Smooth muscle cell (in vitro differentiated cells): Measurements from ENCODE around the gene TTC21A. TPM values are rescaled to one million over a fixed set of nuclear protein-coding genes. Genes with fewer than 3 reads are reported as not detected.
A peak's percentile ranks its signal among the peaks of the same experiment; 100 is the strongest.

Source experiments
- DNase-seq: peaks from one replicate; lab custom pipeline; 2025; ENCODE audit not compliant: unreplicated experiment; lab: John Stamatoyannopoulos, UW
- H2AFZ ChIP-seq: fragments of 200-600 bp; sonication (generic); 2 replicates; pipeline ENCODE4 v1.6.0; 2016; ENCODE audit warnings: antibody characterized with exemption, low read depth, mild to moderate bottlenecking
- H3F3A ChIP-seq: fragments of 200-600 bp; sonication (generic); 2 replicates; pipeline ENCODE4 v1.6.0; 2017; ENCODE audit warnings: antibody characterized with exemption, low read depth
- H3K27ac ChIP-seq: fragments of 200-600 bp; sonication (generic); 2 replicates; pipeline ENCODE4 v1.5.1; 2016; ENCODE audit warnings: low read depth, mild to moderate bottlenecking
- H3K27me3 ChIP-seq: fragments of 200-600 bp; sonication (generic); 2 replicates; pipeline ENCODE4 v1.6.1; 2016; ENCODE audit warnings: low read depth, mild to moderate bottlenecking
- H3K36me3 ChIP-seq: fragments of 200-600 bp; sonication (generic); 2 replicates; pipeline ENCODE4 v1.5.1; 2016; ENCODE audit warnings: low read depth
- H3K4me1 ChIP-seq: fragments of 200-600 bp; sonication (generic); 2 replicates; pipeline ENCODE4 v1.5.1; 2016; ENCODE audit warnings: low read depth
- H3K4me2 ChIP-seq: fragments of 200-600 bp; sonication (generic); 2 replicates; pipeline ENCODE4 v1.6.0; 2016; ENCODE audit warnings: mild to moderate bottlenecking
- H3K4me3 ChIP-seq: fragments of 200-600 bp; sonication (generic); 2 replicates; pipeline ENCODE4 v1.5.1; 2016; ENCODE audit warnings: mild to moderate bottlenecking
- H3K79me2 ChIP-seq: fragments of 200-600 bp; sonication (generic); 2 replicates; pipeline ENCODE4 v1.6.0; 2016; ENCODE audit warnings: low read depth, mild to moderate bottlenecking
- H3K9ac ChIP-seq: fragments of 200-600 bp; sonication (generic); 2 replicates; pipeline ENCODE4 v1.6.0; 2016; ENCODE audit warnings: low read depth
- H3K9me3 ChIP-seq: fragments of 200-600 bp; sonication (generic); replicated peaks from 2 replicates; pipeline ENCODE4 v1.5.1; 2016; ENCODE audit warnings: low read depth
- H4K20me1 ChIP-seq: fragments of 200-600 bp; sonication (generic); 2 replicates; pipeline ENCODE4 v1.6.0; 2016; ENCODE audit warnings: low read depth
- CTCF ChIP-seq: fragments of 200-600 bp; sonication (generic); IDR thresholded peaks from 2 replicates; pipeline ENCODE4 v1.5.1; 2017; ENCODE audit warnings: borderline replicate concordance, mild to moderate bottlenecking, antibody characterized with exemption; ENCODE audit not compliant: insufficient read depth, poor library complexity, severe bottlenecking
- WGBS: methylation state at CpG from one replicate; pipeline ENCODE4 v1.1.7; 2016; ENCODE audit warnings: low lambda C conversion rate; 5-methylcytosine and 5-hydroxymethylcytosine counted together
- polyA plus RNA-seq: library from polyadenylated mRNA; unstranded; fragments of >200 nt; fragmentation: Nextera tagmentation; extraction: Ambion mirVana; gene quantifications from 2 replicates; pipeline ENCODE4 v1.2.1, GENCODE V29; 2016
- total RNA-seq: library from RNA; depleted of rRNA; stranded (reverse); fragments of >200 nt; gene quantifications from 2 replicates; pipeline ENCODE4 v1.2.3, GENCODE V29; 2014

Gene TTC21A
- total and polyA plus RNA-seq, 2 experiments from 2014 or later = 2.3 to 10.6 TPM

DNA sequence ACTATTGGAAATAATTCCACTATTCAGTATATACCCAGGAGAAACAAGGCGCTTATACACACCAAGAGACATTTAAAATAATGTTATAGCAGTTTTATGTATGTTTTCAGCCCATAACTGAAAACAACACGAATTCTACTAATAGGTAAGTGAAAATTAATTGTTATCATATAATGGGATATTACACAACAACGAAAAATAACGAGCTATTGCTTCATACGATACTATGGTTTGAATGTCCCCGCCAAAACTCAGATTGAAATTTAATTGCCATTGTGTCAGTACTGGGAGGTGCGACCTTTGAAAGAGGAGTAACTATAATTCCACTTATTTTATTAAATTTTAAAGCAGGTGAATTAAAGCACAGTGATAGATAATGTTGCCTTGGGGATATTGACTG, 49.9 kb downstream of the TTC21A start:
- Histone ChIP-seq H3K27ac (peak overlapping the region; percentile 71), H3K4me3 (no peak overlapping the region), H3K9ac (no peak overlapping the region), H2AFZ (no peak overlapping the region), H3K79me2 (peaks cover 8% of the 10 kb centered on the region), H3K27me3 (no peaks in the 10 kb centered on the region), H3K36me3 (no peaks in the 10 kb centered on the region), H3K4me1 (peaks cover 17% of the 10 kb centered on the region), H3F3A (peaks cover 7% of the 10 kb centered on the region), H3K9me3 (no peaks in the 10 kb centered on the region), H4K20me1 (peaks cover 9% of the 10 kb centered on the region), H3K4me2 (no peak overlapping the region)
- DNase-seq = no peak
- 95% methylated on average over 7 of the region's 7 CpGs for WGBS
- no peak for TF ChIP-seq CTCF

DNA sequence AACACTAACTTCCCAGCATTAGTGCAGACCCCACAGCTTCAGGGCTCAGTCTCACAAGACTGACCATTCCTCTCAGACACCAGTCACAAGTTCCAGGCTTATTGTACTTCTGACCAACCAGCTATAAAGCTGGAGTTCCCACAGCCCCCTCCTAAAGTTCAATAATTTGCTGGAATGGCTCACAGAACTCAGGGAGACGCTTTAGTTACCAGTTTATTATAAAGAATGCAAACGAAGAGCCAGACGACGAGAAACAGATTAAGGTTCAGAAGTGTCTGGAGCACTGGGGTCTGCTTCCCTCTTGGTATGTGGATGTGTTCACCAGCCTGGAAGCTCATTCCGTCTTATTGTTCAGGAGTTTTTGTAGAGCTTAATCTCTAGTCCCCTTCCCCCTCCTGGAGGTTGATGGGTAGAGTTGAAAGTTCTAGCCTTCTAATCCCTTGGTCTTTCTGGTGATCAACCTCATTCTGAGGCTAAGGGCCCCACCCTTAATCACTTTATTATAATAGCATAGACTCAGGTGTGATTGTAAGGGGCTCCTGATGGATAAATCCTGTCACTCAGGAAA, 50.8 kb downstream of the TTC21A start:
- peaks cover 17% of the 10 kb centered on the region for H3K4me1 ChIP-seq
- DNase-seq = no peak
- 4% methylated on average over 5 of the region's 5 CpGs for WGBS
- peaks cover 1% of the 10 kb centered on the region for H3K79me2 ChIP-seq
- no peaks in the 10 kb centered on the region for H3K27me3 ChIP-seq
- peak overlapping the region; percentile 32 for H3K4me2 ChIP-seq
- no peaks in the 10 kb centered on the region for H3K9me3 ChIP-seq
- peak overlapping the region; percentile 71 for H3K27ac ChIP-seq
- H3K36me3 ChIP-seq = no peaks in the 10 kb centered on the region
- no peak for TF ChIP-seq CTCF
- H2AFZ ChIP-seq = peak overlapping the region; percentile 20
- peak overlapping the region; percentile 10 for H3K9ac ChIP-seq
- H3K4me3 ChIP-seq = no peak overlapping the region
- peaks cover 5% of the 10 kb centered on the region for H3F3A ChIP-seq
- H4K20me1 ChIP-seq = peaks cover under 1% of the 10 kb centered on the region

- Histone ChIP-seq H3K9me3 (no peaks in the 10 kb centered on the region), H4K20me1 (no peaks in the 10 kb centered on the region), H3K36me3 (no peaks in the 10 kb centered on the region), H3K79me2 (no peaks in the 10 kb centered on the region), H3K4me2 (no peak overlapping the region), H3K4me1 (peaks cover 18% of the 10 kb centered on the region), H3F3A (peaks cover 33% of the 10 kb centered on the region), H2AFZ (no peak overlapping the region), H3K9ac (no peak overlapping the region), H3K4me3 (no peak overlapping the region), H3K27me3 (no peaks in the 10 kb centered on the region), H3K27ac (peak overlapping the region; percentile 88)
- whole genome bisulfite sequencing = 76% methylated on average over 3 of the region's 3 CpGs
- TF ChIP-seq CTCF = no peak
- DNase-seq = no peak
Measured at GRCh38 chr3:39164414-39164813, 56.9 kb downstream of the TTC21A start.

GRCh38 chr3:39165518-39165917, 58.0 kb downstream of the TTC21A start:
- Histone ChIP-seq H3K4me3 (no peak overlapping the region), H3K79me2 (no peaks in the 10 kb centered on the region), H3K27me3 (no peaks in the 10 kb centered on the region), H3K4me2 (peak overlapping the region; percentile 79), H3K27ac (peak overlapping the region; percentile 88), H3K36me3 (no peaks in the 10 kb centered on the region), H3K9me3 (no peaks in the 10 kb centered on the region), H3F3A (peaks cover 36% of the 10 kb centered on the region), H4K20me1 (no peaks in the 10 kb centered on the region), H3K9ac (peak overlapping the region; percentile 25), H3K4me1 (peaks cover 18% of the 10 kb centered on the region), H2AFZ (no peak overlapping the region)
- TF ChIP-seq CTCF = no peak
- no peak for DNase-seq
- 74% methylated on average over 1 of the region's 1 CpG for WGBS
